Measurements from ENCODE around the gene TAS2R60.

The TAS2R60 gene

GRCh38 chr7:143406002-143406357 is 37.3 kb upstream of the TAS2R60 start:
- no peak overlapping the region for H3K4me3 ChIP-seq (ENCODE audit: low read length)
- no peak for DNase-seq (ENCODE audit: low read depth)
- TF ChIP-seq, protein P1, sequence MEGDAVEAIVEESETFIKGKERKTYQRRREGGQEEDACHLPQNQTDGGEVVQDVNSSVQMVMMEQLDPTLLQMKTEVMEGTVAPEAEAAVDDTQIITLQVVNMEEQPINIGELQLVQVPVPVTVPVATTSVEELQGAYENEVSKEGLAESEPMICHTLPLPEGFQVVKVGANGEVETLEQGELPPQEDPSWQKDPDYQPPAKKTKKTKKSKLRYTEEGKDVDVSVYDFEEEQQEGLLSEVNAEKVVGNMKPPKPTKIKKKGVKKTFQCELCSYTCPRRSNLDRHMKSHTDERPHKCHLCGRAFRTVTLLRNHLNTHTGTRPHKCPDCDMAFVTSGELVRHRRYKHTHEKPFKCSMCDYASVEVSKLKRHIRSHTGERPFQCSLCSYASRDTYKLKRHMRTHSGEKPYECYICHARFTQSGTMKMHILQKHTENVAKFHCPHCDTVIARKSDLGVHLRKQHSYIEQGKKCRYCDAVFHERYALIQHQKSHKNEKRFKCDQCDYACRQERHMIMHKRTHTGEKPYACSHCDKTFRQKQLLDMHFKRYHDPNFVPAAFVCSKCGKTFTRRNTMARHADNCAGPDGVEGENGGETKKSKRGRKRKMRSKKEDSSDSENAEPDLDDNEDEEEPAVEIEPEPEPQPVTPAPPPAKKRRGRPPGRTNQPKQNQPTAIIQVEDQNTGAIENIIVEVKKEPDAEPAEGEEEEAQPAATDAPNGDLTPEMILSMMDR (conservative IDR thresholded peaks at IDR 0.05; ENCODE audit: low read length) = no peak

- DNase-seq (ENCODE audit: low read depth) = no peak
- TF ChIP-seq, protein P1 (conservative IDR thresholded peaks at IDR 0.05; ENCODE audit: low read length) = no peak
- H3K4me3 ChIP-seq (ENCODE audit: low read length) = no peak overlapping the region
Measured at GRCh38 chr7:143407287-143408251, 35.7 kb upstream of the TAS2R60 start.

DNA sequence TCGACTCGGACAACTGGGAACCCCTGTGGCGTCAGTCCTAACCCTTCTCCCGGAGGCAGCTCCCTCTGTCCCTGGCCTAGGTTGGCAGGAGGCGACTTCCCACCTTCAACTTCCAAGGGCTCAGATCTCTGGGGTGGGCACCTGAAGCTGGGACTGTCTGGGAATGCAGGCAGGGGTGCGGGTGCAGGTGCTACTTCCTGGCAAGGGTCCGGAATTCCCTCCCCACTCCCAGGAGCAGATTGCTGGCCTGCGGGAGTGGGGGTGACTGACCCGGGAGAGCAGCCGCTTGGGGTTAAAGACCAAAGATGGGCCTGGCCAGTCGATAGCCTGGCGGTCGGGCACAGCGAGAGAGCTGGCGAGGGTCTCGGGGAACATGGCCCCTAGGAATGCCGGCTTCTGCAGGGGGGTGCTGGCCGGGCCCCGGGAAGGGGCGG is 35.0 kb upstream of the TAS2R60 start:
- no peak overlapping the region for H3K4me3 ChIP-seq (ENCODE audit: low read length)
- no peak for DNase-seq (ENCODE audit: low read depth)
- TF ChIP-seq, protein P1 (conservative IDR thresholded peaks at IDR 0.05; ENCODE audit: low read length) = no peak

DNA sequence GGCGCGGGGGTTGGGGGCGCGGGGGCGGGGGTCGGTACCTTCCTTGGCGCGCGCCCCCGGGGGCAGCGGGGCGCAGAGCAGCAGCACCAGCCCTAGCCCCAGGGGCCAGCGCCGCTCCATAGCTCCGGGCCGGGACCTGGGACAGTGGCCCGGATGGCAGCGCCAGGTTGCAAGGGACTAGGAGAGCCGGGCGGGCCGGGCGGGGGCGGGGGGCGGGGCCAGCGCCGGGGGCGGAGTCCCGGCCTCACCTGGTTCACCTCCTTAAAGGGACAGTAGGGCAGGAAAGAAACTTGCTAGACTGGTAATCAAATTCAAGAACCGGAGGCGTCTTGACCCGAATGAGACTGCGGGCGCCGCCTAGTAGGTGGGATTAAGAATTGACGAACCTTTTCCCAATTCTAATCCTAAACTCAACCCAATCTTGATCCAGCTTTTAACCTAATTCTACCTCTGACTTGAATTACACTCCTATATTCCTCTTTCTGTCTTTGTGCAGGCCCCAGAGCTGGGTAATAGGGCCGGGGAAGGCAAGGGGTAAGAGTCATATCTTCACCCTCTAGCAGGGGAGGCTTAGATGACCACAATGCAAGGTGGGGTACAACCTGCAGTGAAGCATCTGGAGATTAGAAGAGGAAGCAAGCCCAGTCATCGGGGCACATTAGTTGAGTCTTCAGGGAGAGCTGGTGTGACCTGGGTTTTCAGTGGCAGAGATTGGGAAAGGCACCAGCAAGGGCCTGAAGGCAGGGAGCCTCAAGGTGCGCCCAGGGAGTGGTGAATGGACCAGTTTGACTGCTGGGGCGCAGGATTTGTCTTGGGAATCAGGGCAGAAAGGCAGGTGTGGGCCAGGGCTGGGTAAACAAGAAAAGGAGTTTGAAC is 34.3 kb upstream of the TAS2R60 start, which contains the start of gene EPHA1:
Gene EPHA1, minus strand, starts transcription at position 171 of the 876 bp plus-strand sequence. Its CDS starts 51 bp downstream, at position 120.
- DNase-seq (ENCODE audit: low read depth) = no peak
- H3K4me3 ChIP-seq (ENCODE audit: low read length) = no peak within 1 kb of the TSS

GRCh38 chr7:143410521-143411004 is 32.7 kb upstream of the TAS2R60 start:
- H3K4me3 ChIP-seq (ENCODE audit: low read length) = no peak overlapping the region
- TF ChIP-seq, protein P1 (conservative IDR thresholded peaks at IDR 0.05; ENCODE audit: low read length) = no peak
- DNase-seq (ENCODE audit: low read depth) = peak; percentile 65

More for the DNA sequence above, 34.3 kb upstream of the TAS2R60 start, which contains the start of gene EPHA1:
- TF ChIP-seq, protein P1 (conservative IDR thresholded peaks at IDR 0.05; ENCODE audit: low read length) = peak; percentile 43

DNA sequence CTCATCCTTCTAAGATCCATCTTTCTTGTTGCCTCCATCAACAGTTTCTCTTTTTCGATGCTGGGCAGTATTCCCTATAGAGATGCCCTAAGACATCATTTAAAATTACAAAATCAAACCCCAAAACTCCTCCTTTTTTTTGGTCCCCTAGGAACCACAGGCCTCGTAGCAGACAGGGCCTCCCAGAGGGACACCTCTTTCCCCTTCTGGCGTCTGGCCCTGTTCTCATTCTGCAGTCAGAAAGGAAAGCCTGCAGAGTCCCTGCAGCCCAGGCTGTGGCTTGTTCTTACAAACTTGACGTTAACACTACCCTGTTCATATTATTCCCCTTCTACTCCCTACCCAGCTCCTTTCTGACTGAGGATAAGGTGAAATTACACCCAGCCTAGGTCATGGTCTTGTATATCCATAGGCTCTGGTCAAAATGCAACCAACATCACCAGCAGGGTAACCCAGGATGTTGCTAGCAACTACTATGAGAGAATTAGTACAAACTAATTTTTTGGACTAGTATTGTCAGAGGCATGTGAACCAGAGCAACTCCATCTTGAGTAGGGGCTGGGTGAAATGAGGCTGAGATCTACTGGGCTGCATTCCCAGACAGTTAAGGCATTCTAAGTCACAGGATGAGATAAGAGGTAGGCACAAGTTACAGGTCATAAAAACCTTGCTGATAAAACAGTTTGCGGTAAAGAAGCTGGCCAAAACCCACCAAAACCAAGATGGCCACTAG is 31.1 kb upstream of the TAS2R60 start:
- no peak for DNase-seq (ENCODE audit: low read depth)
- H3K4me3 ChIP-seq (ENCODE audit: low read length) = no peak overlapping the region
- TF ChIP-seq, protein P1 (conservative IDR thresholded peaks at IDR 0.05; ENCODE audit: low read length) = no peak

All from AG10803 (cell line).